Stimulated activated CD4-positive, alpha-beta T cell treated with anti-CD3 and anti-CD28 coated beads, TNF-alpha, amount 100 ng/mL, for 4 hours (primary cell): Measurements from ENCODE around the gene PARP12.

Source experiments
- DNase-seq, 3 experiments: peaks; one replicate each; pipeline ENCODE4 v3.0.0-alpha.2; 2020; ENCODE audit warnings: low read depth in 3 of 3

Gene PARP12

DNA sequence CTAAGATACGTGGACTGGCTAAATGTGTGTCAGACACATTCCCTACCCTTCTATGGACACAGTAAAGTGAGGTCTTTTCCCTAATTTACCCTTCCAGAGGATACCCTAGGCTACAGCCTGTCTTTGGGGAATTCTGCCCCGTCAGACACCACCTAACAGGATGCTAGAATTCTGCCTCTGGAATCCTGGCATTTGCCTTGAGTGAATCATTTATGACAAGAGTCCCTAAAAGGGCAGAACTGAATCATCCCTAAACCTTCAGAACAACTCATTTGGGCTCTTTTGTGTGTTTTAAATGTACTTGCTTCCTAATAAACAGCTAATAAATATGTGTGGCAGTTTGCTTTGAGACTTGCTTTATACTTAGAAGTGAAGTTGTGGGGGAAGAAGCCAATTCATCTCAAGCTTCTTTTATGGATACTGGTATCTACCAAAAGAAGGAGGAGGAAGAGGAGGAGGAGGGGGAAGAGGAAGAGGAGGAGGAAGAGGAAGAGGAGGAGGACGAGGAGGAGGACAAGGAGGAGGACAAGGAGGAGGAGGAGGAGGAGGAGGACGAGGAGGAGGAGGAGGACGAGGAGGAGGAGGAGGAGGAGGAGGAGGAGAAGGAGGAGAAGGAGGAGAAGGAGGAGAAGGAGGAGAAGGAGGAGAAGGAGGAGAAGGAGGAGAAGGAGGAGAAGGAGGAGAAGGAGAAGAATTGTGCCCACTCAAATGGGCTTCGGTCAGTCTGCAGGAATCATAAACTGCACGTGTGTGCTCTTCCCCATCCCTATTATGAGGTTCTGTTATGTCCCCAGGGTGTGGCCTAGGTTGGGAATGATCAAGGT is 27.1 kb downstream of the PARP12 start:
- no peak for DNase-seq

DNA sequence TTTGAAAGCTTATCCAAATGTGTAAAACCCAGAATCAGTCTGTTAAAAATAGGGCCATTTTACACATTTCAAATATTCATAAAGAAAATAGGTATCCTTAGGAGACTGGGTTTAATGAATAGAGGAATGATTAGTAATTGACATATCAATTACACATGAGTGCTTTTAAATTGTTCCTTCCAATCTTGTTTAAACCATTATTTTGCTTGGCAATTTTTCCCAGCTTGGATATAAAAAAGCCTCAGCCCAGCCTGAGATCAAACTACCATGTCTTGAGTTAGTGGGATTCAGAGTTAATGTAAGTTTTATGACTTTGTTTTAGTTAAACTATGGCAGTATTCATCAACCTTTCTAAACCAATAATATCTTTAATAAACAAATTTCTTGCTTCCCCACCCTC is 28.3 kb downstream of the PARP12 start:
- DNase-seq = no peak

DNA sequence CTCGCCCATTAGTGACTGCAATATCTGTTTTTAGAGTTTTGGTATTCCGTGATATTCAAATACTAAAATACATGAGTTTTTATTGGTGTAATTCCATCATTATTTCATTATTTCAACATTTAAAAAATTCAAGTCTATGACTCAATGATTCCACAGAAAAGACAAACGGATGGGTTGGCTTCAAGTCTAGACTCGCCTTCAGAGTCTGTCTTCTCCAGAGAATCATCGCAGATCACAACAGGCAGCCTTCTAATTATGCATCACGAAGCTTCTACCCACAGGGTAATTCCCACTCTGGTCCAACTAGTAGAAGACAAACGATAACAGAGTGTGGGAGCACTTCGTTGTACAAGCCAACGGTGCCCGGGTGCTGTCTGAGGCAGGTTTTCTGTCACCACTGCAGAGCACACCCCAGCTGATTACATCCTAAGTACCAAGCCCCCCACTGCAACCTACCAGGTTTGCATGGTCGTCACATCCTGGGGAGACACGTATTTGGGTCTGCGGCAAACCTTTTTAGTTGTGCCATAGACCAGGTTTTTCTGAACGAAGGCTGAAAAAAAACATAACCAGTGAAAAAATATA is 28.9 kb downstream of the PARP12 start:
- no peak for DNase-seq

DNA sequence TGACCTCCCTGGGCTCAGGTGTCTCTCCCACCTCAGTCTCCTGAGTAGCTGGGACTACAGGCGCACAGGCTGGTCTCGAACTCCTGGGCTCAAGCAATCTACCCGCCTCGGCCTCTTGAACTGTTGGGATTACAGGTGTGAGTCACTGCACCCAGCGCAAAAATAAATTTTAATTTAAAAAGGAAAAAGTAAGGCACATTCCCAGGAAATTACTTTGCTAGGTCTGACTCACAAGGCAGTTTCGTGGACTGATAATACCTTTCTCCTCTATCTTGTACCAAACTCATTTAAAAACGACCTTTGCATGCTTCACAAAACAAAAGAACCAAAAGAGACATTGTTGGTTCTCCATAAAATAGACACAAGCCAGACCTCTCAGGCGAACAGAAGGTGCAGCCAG is 29.7 kb downstream of the PARP12 start:
- no peak for DNase-seq

DNA sequence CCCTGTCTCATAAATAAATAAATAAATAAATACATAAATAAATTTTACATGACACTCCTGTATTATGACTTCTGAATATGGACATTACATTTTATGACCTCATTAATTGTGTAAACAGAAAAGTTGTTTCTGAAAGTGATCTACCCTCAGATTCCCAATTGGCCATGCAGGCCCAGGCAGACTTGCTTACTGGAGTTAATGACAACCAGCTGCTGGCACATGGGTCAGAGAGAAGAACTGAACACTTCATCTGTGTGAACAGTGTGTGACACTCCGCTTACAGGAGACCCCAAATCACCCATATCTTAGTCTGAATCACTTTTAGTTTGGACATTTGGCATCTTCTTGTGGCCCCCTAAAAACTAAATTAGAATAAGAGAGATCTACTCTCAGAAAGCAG is 31.4 kb downstream of the PARP12 start:
- DNase-seq = no peak

DNA sequence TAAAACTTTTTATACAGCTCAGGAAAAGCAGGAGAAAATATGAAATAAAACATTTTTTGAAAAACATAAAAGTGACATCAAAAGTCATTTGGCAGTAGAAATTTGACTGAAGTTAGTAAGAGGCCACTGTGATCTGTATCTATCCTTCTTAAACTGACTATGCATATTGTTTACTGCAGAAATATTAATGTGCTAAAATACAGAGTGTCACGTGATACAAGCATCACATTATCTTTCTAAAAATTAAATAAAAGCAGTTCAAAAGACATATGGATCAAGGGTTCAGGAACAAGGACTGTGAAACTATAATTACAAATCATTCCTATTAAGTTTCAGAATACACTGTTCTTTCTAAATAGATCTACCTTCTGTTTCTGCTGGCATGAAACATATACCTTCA is 33.7 kb downstream of the PARP12 start:
- no peak for DNase-seq

DNA sequence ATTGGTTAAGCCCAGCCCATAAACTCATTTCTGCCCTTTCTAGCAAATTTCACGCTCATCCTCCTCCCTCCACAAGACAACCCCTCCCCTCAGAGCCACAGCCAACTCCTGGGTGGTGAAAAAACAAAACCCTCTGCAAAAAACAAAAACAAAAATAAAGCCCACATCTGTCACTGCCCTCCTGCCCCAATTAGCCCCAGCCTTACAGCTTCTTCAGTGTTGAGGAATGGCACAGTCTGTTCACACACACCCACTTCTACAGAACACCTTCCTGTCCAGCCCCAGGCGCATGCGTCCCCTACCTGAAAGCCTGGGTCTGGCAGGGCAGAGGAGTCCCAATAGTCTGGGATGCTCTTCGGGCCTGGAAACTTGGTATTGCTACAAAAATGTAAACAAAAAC is 34.4 kb downstream of the PARP12 start:
- no peak for DNase-seq

DNA sequence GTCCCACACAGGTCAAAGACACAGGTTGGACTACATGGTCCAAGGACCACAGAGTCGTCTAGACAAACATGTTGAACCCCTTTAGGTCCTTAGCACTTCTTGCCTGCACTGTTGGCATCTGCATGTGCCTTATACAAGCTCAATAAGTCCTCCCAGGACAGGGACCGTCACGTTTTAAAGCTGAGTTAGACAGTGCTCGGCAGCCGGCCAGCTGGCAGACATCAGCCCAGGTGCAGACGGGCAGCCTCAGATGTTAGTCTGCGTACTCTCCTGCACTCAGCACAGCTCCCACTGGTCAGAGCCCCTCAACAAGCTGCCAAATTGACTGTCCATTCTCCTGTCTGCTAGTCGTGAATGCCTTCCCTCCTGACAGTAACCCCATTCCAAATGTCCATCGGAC is 34.9 kb downstream of the PARP12 start:
- DNase-seq = no peak

DNA sequence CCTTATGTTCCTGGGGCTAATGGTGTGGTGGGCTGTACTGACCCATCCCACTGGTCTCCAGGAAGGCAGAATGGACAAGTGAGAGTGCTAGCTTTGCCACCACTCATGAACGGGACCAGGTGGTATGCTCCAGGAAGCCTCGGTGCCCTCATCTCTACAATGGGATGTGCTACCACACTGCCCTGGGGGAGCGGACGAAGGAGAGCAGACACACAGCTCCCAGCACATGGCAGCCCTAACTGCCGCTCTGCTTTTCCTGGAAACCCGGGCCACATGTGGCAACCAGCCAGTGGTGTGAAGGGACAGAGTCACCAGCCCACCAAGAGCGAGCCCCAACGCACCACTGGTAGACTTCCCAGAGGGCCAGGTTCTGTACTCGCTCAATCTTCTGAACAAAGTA is 35.8 kb downstream of the PARP12 start:
- no peak for DNase-seq

DNA sequence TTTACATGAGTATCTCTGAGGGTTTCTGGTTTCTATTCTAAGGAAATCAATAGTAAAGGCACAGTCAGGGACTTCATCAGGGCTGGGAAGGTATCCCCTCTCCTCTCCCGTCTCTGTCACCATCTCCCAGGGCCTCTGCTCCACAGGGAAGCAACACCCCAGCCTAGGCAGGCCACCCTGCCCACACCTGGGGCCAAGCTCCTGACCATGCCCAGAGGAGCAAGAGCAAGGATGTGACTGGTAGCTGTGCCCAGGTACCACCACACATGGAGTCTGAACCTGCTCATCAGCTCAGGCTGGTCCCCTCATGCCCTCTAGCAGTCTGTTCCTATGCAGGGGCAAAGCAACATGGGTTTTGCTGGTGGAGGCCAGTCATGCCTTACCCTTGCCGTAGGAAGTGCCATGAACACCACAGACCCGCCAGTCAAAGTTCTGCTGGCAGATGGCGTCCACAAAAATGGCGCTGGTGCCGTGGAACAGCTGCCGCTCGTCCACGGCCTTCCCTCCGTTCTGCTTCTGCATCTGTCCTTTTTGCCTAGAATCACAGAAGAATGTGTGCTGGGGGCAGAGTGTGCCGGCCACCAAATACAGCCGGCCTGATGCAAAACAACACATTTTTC is 36.8 kb downstream of the PARP12 start:
- no peak for DNase-seq

DNA sequence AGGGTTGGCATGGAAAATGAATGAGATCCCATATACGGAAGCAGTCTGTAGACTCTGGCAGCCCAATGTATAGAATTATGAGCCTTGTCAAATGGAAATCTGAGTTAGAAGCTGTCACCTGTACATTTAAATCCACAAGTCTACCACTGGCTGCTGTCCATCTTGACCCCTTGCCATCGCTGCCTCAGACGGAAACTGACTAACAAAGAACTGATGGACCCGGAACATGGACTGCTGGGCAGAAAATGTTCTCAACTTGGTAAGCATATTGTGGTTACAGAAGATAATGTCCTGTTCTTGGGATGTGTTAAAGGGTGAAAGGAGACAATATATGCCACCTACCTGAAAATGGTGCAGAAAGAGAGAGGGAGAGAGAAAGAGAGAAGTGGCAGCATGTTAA is 37.5 kb downstream of the PARP12 start:
- DNase-seq = no peak

DNA sequence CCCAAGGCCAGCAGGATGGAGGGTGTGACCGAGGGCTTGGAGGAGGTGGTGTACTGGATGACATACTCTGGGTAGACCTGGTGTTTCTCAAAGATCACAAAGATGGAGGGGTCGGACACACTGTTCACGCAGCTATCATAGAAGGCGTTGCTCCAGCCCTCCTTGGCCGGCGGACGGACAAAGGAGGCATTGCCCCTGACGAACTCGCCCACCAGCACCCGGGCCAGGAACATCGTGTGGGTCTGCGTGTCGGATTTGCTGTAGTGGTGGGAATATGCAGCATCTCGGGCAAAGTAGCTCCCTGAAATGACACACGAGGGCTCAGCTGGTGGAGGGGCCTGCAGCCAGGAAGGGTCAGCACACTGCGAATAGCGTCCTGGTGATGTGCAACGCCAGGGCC is 38.2 kb downstream of the PARP12 start:
- no peak for DNase-seq

DNA sequence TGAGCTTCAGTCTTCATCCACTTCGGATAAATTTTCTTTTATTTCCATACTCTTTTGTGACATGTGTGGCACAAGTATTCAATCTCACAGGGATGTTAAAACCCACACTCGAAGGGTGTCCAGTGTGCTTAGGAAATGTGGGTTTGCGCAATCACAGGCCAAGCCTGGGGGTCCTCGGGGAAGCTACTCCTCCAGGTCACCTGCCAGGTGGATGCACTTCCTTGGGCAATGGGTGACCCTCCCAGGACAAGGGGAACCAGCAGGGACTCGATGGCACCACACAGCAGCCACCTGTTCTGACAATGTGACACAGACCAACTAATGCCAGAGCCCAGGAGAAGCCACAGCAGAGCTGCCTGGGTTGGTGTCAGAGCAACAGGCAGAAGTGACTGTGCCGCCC is 39.0 kb downstream of the PARP12 start:
- no peak for DNase-seq

DNA sequence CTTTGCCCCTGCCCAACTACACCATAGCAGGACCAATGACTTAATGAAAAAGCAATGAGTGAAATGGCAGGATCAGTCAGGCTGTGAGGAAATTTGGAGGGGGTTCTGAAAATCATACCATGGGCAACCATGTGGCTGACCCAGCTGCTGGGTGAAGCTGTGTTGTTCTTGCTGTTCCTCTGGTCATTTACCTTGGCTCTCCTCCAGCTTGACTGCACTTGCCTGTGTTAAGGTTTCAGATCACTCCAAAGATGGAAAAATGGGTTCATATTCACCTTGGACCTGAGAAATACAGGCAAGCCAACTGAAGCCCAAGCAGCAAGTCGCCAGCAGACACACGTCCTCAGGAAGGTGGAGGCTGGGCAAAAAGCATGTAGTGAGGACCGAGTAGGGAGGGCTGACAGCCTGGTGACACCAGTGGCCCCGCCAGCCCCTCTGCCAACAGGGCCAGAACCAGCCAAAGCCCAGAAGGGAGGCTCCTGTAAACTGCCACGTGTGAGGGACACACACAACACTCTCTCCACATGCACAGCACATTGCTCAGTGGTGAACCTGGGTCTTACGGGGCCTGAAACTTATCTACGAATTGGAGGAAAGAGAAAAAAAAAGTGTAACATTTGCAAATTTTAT is 40.1 kb downstream of the PARP12 start:
- no peak for DNase-seq

DNA sequence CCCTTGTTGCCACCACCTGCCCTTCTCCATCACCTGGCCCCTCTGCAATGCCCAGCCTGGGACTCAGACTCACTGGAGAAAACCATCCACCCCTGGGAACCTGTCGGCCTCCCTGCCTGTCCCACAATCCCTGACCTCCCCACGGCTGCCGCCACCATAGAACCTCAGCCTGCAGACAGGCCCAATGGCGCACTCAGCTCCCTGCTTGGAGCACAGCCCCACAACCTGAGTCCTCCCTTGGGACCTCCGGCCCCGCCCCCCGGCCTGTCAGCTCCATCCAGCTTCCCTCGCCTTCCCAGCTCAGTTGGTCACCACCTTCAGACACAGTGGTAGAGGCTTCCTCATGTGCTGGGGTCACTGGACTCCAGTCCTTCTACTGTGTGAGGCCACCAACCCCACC is 41.1 kb downstream of the PARP12 start:
- DNase-seq = no peak

DNA sequence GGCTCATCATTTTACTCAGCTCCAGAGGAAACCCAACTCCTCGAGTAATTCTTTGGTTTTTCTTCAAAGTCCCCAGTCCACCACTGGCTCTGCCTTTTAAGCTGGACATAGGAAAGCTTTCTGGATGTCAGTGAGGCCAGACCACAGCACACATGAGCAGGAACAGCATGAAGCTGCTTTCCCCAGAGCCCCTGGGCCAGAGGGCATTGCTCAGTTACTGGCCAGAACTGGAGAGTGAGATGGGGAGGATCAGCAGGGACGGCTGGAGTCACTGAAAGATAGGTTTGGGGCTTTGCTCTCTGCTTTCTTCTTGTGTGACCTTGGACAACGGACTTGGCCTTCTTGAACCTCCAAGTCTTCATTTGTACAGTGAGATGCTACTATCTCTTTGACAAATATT is 43.1 kb downstream of the PARP12 start:
- DNase-seq = no peak

DNA sequence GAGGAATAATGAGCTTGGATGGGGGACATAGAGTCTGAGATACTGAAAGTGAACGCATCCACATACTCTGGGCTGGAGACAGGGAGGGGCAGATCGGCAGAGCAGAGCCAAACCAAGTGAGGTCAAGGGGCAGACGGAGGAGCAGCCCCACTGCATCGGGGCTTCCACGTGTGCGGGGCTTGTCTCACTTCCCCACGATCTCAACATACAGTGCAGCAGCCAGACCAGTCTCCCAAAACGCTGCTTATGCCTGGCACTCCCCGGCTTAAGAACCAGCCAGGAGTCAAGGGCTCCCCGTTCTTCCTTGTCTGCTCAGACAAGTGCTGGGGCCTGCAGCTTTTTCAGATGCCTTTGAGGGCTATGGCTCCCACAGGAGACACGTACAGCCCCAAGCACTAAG is 43.6 kb downstream of the PARP12 start:
- DNase-seq = no peak

DNA sequence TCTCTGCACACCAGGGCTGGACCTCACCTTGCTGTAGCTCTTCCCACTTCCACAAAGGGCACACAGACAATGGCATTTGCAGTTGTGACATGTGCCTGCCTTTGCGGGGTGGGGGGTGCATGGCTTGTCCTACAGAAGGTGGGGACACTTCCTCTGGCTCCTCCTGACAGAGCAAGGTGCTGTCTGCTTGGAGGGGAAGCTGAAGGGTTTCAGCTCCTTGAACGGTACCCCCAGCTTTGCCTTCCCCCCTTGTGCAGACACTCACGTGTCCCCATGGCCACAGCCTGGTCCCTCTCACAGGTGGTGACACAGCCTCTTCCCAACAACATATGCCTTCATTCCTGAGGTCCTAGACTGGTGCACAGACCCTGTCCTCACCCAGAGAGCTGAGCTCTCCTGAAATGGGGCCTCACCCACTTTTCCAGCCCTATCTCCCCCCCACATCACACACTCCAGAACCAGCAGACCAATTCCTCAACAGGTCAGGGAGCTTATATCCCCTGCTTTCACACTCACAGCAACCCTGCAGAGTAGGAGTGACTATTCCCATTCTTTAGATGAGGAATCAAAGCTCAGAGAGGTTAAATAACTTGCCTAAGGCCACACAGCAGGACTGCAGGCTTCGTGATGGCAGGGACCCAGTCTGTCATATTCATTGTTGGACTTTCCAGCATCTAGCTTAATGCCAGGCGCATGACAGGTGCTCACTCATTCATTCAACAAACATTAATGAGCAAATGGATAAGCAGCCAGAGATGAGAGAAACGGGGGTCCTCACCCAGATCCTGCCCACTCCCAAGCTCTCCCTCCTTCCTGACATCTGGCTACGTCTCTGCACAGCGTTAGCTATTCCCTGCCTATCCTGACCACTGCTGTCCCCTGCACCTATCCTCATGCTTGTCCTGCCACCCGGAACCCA is 44.4 kb downstream of the PARP12 start:
- no peak for DNase-seq

DNA sequence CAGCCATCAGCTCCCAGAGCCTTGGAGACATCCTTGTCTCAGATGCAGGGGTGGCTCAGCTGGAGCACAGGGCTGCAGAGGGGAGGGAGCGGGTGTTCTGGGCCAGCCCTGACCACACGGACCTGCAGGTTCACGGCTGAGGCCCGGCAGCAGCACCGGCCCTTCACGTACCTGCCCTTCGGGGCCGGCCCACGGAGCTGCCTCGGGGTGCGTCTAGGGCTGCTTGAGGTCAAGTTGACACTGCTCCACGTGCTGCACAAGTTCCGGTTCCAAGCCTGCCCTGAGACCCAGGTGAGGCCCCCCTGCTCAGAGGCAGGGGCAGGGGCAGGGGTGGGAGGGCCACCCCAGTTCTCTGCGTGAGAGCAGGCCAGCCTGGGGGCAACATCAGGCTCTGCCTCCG is 45.2 kb downstream of the PARP12 start:
- no peak for DNase-seq

DNA sequence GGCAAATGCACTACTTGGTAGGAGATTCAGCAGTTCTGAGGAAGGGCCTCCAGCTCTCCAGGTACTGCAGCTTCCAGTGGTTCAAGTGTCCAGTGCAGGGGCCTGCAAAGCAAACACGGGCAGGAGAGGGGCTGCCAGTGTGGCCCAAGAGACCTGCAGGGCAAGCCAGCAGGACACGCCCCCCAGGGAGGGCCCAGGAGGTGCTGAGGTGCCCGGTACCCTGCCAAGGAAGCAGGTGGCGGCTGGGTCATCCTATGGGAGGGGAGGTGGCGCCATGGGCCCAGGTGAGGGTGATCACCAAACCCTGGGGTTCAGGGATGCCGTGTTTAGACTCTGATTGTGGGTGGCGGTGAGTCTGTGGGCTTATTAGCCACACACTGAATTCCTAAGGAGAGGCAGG is 45.7 kb downstream of the PARP12 start:
- DNase-seq = no peak

DNA sequence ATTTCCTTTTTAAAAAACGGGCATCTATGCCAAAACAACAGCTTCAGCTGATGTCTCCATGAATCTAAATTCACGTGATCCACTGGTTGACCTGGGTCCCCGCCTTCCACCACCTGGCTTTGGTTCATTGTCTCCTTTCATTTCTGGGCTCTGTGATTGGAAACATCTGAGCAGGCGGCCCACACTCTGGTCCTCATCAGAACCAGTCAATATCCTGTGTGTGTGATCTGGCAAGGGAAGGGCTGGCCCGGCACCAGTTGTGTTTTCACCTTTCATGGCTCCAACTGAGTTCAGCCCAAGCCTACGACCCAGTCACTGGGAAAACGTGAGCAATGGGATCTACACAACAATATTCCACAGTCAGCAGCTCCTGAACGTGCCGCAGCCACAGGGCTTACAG is 46.2 kb downstream of the PARP12 start:
- no peak for DNase-seq

DNA sequence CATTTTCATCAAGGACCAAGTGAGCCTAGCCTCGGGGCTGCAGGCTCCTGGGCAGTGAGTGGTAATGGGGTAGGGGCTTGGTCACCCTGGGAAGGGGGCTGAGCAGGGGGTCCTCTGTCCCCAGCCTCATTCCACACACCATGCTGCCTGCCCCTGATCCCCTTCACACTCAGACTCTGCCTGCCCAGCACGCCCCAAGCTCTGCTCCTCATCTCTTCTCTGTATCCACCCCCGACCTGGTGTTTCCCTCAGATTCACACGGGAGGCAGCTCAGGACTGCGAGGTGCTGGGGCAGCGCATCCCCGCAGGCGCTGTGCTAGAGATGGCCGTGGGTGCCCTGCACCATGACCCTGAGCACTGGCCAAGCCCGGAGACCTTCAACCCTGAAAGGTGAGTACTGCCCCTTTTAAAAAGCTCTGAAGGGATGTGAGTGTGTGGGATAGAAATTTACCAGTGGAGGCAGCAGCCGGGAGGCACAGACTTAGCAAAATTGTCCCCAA is 47.2 kb downstream of the PARP12 start:
- no peak for DNase-seq
